Fibroblast of lung (primary cell): Measurements from ENCODE around the gene ITPK1. TPM values are rescaled to one million over a fixed set of nuclear protein-coding genes. Genes with fewer than 3 reads are reported as not detected.

Source experiments
- DNase-seq, 2 donors: peaks; one replicate each; pipeline versions ENCODE4 v3.0.0 to v3.0.0-alpha.2; 2010; ENCODE audit warnings: low read depth in 2 of 2
- H2AFZ ChIP-seq: 2 replicates; pipeline ENCODE4 v1.5.1; 2012; ENCODE audit warnings: low read length, control low read depth, inconsistent platforms
- H3K27ac ChIP-seq: 2 replicates; pipeline ENCODE4 v1.5.1; 2011; ENCODE audit warnings: low read length, control low read depth; ENCODE audit not compliant: insufficient read depth
- H3K27me3 ChIP-seq: 2 replicates; pipeline ENCODE4 v1.5.1; 2011; ENCODE audit warnings: mild to moderate bottlenecking, low read length; ENCODE audit not compliant: control insufficient read depth, insufficient read depth
- H3K36me3 ChIP-seq: 2 replicates; pipeline ENCODE4 v1.5.1; 2011; ENCODE audit warnings: low read length; ENCODE audit not compliant: control insufficient read depth, insufficient read depth
- H3K4me1 ChIP-seq: 2 replicates; pipeline ENCODE4 v1.5.1; 2011; ENCODE audit warnings: low read length; ENCODE audit not compliant: control insufficient read depth, insufficient read depth; ENCODE audit errors: extremely low read depth
- H3K4me2 ChIP-seq: 2 replicates; pipeline ENCODE4 v1.5.1; 2011; ENCODE audit warnings: low read length, control low read depth; ENCODE audit not compliant: insufficient read depth; ENCODE audit errors: extremely low read depth
- H3K4me3 ChIP-seq, 4 experiments: fragments of 200-600 bp in 1 of 4; sonication (generic) in 1 of 4; replicated peaks in 1 of 4; 2 replicates each; pipeline ENCODE4 v1.5.1; 2011 to 2016; ENCODE audit warnings: low read length in 4 of 4, low read depth in 3 of 4, mild to moderate bottlenecking in 3 of 4, control low read depth in 2 of 4, inconsistent platforms in 1 of 4, mixed read lengths in 1 of 4; ENCODE audit not compliant: insufficient read depth in 1 of 4; ENCODE audit errors: control extremely low read depth in 1 of 4
- H3K79me2 ChIP-seq: 2 replicates; pipeline ENCODE4 v1.5.1; 2012; ENCODE audit warnings: mild to moderate bottlenecking, low read length, inconsistent platforms; ENCODE audit not compliant: control insufficient read depth, insufficient read depth
- H3K9ac ChIP-seq: 2 replicates; pipeline ENCODE4 v1.5.1; 2011; ENCODE audit warnings: mild to moderate bottlenecking, low read length, control low read depth; ENCODE audit not compliant: insufficient read depth
- H3K9me3 ChIP-seq: 2 replicates; pipeline ENCODE4 v1.5.1; 2012; ENCODE audit warnings: low read depth, low read length; ENCODE audit not compliant: control insufficient read depth, insufficient read depth
- H4K20me1 ChIP-seq: 2 replicates; pipeline ENCODE4 v1.5.1; 2011; ENCODE audit warnings: low read length; ENCODE audit not compliant: control insufficient read depth, insufficient read depth; ENCODE audit errors: extremely low read depth
- CTCF ChIP-seq, 2 donors: IDR thresholded peaks in 1 of 2; conservative IDR thresholded peaks in 1 of 2; 1 replicate in 1 of 2; 2 replicates in 1 of 2; pipeline ENCODE4 v1.5.1; 2011 to 2012; ENCODE audit warnings: low read length in 2 of 2, control low read depth in 1 of 2, inconsistent platforms in 1 of 2, low read depth in 1 of 2, mild to moderate bottlenecking in 1 of 2
- EZH2 ChIP-seq: IDR thresholded peaks from 2 replicates; pipeline ENCODE4 v1.5.1; 2012; ENCODE audit warnings: low read length, control low read depth, mild to moderate bottlenecking; ENCODE audit errors: missing control alignments
- polyA plus RNA-seq, 2 donors: library from polyadenylated mRNA; depleted of rRNA in 1 of 2; stranded (reverse) in 1 of 2; unstranded in 1 of 2; fragments of >200 nt; gene quantifications; 2 replicates each; pipeline ENCODE4 v1.2.1, GENCODE V29; 2011 to 2012; ENCODE audit warnings: missing spikeins in 1 of 2
- total RNA-seq: library from RNA; depleted of rRNA; stranded (reverse); fragments of >200 nt; gene quantifications from 2 replicates; pipeline ENCODE4 v1.2.1, GENCODE V29; 2014

ITPK1 gene
- total and polyA plus RNA-seq, 2 donors (not counting 1 experiment from before 2014, with no cell fraction given), result 9.2 to 23.1 TPM

- H3K36me3 ChIP-seq, result no peaks in the 10 kb centered on the region
- H3K27ac ChIP-seq, result no peak overlapping the region
- no peak overlapping the region for H3K4me2 ChIP-seq
- no peak for TF ChIP-seq CTCF (conservative IDR thresholded peaks at IDR 0.05 in 1 of 2, IDR thresholded peaks at IDR 0.05 in 1 of 2; ENCODE audit: low read depth in 1 of 2, low read length in 2 of 2)
- no peak for TF ChIP-seq EZH2
- H3K4me1 ChIP-seq, result no peaks in the 10 kb centered on the region
- no peaks in the 10 kb centered on the region for H3K27me3 ChIP-seq
- no peaks in the 10 kb centered on the region for H3K9me3 ChIP-seq
- no peaks in the 10 kb centered on the region for H4K20me1 ChIP-seq
- H3K9ac ChIP-seq, result no peak overlapping the region
- no peak for DNase-seq
- H3K79me2 ChIP-seq, result no peaks in the 10 kb centered on the region
- H3K4me3 ChIP-seq, result no peak overlapping the region
- no peak overlapping the region for H2AFZ ChIP-seq
Measured at GRCh38 chr14:93102141-93102540, 13.6 kb downstream of the ITPK1 start.

GRCh38 chr14:93101181-93101580 is 14.5 kb downstream of the ITPK1 start:
- no peaks in the 10 kb centered on the region for H4K20me1 ChIP-seq
- H3K4me1 ChIP-seq, result no peaks in the 10 kb centered on the region
- H3K27ac ChIP-seq, result no peak overlapping the region
- H3K79me2 ChIP-seq, result no peaks in the 10 kb centered on the region
- H3K9me3 ChIP-seq, result no peaks in the 10 kb centered on the region
- H2AFZ ChIP-seq, result no peak overlapping the region
- H3K4me2 ChIP-seq, result no peak overlapping the region
- no peaks in the 10 kb centered on the region for H3K36me3 ChIP-seq
- H3K4me3 ChIP-seq, result no peak overlapping the region
- TF ChIP-seq CTCF (conservative IDR thresholded peaks at IDR 0.05 in 1 of 2, IDR thresholded peaks at IDR 0.05 in 1 of 2; ENCODE audit: low read depth in 1 of 2, low read length in 2 of 2), result no peak
- no peak for TF ChIP-seq EZH2
- DNase-seq, result no peak
- H3K9ac ChIP-seq, result no peak overlapping the region
- no peaks in the 10 kb centered on the region for H3K27me3 ChIP-seq

GRCh38 chr14:93100570-93100969 is 15.2 kb downstream of the ITPK1 start:
- Histone ChIP-seq H3K4me2 (no peak overlapping the region), H2AFZ (no peak overlapping the region), H3K27me3 (no peaks in the 10 kb centered on the region), H3K4me3 (no peak overlapping the region), H3K36me3 (no peaks in the 10 kb centered on the region), H4K20me1 (no peaks in the 10 kb centered on the region), H3K4me1 (no peaks in the 10 kb centered on the region), H3K27ac (no peak overlapping the region), H3K9me3 (no peaks in the 10 kb centered on the region), H3K79me2 (no peaks in the 10 kb centered on the region), H3K9ac (no peak overlapping the region)
- peak in 1 of 2 donors; percentile 22 for DNase-seq
- no peak for TF ChIP-seq CTCF (conservative IDR thresholded peaks at IDR 0.05 in 1 of 2, IDR thresholded peaks at IDR 0.05 in 1 of 2; ENCODE audit: low read depth in 1 of 2, low read length in 2 of 2)
- TF ChIP-seq EZH2, result no peak
